Glomerular endothelial cell (primary cell): Measurements from ENCODE around the gene TMTC3. TPM values are rescaled to one million over a fixed set of nuclear protein-coding genes. Genes with fewer than 3 reads are reported as not detected.

Experiments
- DNase-seq: peaks from one replicate; pipeline ENCODE4 v3.0.0-alpha.2; 2011; ENCODE audit warnings: low read depth, low spot score; ENCODE audit errors: extremely low read depth
- total RNA-seq: library from RNA; depleted of rRNA; stranded (reverse); fragments of >200 nt; gene quantifications from 2 replicates; pipeline ENCODE4 v1.2.3, GENCODE V29; 2015

The TMTC3 gene
- total RNA-seq, 1 donor from 2014 or later = 31.2 TPM

DNA sequence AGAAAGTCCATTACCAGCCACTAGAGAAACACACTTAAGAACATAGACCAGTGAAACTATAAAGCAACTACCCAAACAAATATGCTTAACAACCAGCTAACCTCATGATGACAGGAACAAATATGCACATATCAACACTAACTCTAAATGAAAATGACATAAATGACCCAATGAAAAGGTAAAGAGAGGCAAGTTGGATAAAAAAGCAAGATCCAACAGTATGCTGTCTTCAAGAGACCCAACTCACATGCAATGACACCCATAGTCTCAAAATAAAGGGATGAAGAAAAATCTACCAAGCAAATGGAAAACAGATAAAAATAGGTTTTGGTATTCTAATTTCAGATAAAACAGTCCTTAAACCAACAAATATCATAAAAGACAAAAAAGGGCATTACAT, 77.8 kb downstream of the TMTC3 start:
- DNase-seq = no peak

DNA sequence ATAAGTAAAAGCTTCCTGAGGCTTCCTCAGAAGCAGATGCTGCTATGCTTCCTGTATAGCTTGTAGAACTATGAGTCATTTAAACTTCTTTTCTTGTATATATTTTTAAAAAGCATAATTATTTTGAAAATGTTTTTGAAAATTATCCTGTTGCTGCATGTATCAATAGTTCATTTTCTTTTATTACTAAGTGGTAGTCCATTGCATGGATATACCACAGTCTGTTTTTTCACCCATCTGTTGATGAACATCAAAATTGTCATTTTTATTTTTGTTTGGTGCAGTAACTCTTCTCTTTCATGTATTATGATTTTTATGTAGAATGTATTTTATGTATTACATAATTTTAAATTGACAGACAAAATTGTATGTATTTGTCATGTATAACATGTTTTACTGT, 81.4 kb downstream of the TMTC3 start:
- no peak for DNase-seq

DNA sequence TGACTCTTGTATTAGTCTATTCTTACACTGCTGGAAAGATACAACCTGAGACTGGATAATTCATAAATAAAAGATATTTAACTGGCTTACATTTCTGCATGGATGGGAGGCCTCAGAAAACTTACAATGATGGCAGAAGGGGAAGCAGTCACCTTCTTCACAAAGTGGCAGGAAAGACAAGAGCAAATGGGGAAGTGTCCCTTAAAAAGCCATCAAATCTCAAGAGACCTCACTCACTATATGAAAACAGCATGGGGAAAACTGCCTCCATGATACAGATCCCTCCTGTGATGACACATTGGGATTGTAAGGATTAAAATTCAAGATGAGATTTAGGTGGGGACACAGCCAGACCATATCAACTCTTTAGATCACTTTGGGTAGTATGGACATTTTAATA, 83.7 kb downstream of the TMTC3 start:
- no peak for DNase-seq

DNA sequence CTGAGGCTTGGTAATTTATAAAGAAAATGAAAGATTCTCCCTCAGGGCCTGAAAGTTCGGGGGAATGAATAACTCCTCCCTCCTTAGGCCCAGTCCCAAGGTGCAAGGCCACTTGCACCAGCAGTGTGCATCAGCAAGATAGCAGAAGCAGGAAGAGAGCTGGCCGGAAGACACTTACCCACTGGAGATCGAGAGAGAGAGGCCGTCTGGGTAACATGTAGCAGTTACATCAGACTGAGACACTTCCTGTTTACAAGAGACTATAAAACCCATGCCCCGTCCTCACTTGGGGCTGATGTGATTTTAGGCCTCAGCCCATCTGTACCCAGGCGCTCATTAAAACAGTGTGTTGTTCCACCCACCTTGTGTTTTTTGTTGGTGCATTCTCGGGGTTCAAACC, 85.2 kb downstream of the TMTC3 start:
- DNase-seq = no peak

DNA sequence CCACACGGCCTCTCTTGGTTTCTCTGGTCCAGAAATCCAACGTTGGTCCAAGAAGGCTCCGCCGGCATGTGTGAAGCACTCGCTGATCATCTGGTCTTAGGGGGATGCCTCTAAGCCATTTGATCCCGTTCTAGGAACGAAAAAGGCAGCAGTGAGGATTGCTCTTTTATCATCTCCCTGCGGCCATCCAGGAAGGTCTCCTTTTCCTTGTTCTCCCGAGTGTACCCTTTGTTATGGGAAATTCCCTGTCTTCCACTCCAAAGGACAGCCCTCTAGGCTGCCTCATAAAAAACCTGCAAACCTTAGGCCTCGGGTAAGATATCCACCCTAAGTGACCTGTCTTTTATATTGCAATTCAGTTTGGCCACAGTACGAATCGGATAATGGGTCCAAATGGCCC, 85.8 kb downstream of the TMTC3 start:
- DNase-seq = no peak

DNA sequence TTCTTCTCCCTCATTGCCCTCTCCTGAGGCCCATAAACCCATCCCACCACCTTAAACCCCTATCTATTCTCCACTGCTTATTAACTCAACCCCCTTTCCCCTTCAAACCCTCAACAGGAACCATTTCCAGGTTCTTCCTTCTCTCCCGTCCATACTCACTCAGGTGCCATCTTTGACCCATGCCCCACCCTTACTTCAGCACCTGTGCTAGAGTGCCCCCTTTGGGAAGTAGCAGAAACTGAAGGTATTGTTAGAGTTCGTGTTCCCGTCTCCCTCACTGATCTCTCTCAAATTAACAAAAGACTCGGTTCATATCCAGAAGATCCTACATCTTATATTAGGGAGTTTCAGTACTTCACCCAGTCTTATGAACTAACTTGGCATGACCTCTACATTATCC, 86.6 kb downstream of the TMTC3 start:
- DNase-seq = no peak

DNA sequence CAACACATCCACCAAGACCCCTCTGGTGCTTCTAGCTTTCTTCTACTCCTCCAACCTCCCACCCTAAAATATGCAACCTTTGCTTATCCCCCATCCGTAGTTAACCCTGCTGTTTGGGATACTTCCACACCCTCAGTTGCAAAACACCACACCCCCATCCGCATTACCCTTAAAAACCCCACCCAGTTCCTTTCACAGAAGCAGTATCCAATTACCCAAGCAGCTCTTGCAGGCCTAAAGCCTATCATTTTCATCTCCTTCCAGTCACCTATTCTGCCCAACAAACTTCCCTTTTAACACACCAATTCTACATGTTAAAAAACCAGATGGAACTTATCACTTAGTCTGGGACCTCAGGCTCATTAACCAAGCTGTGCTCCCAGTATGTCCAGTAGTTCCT, 88.2 kb downstream of the TMTC3 start:
- DNase-seq = no peak

DNA sequence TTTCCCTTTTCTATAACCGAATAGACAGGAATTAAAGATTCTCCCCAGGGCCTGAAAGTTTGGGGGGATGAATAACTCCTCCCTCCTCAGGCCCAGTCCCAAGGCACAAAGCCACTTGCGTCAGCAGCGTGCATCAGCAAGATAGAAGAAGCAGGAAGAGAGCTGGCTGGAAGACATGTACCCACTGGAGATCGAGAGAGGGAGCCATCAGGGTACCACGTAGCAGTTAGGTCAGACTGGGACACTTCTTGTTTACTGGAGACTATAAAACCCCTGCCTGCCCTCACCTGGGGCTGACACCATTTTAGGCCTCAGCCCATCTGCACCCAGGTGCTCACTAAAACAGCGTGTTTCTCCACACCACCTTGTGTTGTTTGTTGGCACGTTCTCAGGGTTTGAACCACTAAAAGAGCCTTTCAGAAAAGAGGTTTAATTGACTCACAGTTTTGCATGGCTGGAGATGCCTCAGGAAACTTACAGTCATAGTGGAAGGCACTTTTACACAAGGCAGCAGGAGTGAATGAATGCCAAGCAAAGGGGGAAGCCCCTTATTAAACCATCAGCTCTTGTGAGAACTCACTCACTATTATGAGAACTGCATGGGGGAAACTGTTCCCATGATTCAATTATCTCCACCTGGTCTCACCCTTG, 93.2 kb downstream of the TMTC3 start:
- DNase-seq = no peak

DNA sequence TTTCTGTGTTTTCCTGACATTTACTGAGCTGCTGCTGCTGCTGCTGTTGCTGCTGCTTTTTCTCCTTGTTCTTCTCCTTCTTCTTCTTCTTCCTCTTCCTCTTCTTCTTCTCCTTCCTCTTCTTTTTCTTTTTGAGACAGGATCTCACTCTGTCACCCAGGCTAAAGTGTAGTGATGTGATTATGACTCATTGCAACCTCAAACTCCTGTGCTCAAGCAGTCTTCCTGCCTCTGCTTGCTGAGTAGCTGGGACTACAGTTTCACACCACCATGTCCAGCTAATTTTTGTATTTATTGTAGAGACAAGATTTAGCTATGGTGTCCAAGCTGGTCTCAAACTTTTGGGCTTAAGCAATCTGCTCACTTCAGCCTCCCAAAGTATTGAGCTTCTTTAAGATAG, 95.8 kb downstream of the TMTC3 start:
- no peak for DNase-seq

DNA sequence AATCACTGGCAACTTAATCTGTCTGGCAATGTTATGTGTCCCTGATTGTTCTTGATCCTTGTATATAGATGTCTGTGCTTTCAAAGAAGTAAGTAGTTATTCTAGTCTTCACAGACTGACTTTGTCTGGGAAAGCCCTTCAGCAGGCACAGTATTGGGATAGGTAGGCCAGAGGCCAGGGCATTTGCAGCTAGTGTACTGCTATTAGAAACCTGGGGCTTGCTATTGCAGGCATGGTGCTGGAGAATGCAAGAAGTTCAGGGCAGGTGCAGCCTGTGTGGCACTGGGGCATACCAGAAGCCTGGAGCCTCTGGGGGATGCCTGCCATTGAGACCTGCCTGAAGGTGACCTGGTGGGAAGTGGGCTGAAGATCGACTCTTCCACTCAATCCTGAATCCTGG, 96.3 kb downstream of the TMTC3 start:
- DNase-seq = no peak

DNA sequence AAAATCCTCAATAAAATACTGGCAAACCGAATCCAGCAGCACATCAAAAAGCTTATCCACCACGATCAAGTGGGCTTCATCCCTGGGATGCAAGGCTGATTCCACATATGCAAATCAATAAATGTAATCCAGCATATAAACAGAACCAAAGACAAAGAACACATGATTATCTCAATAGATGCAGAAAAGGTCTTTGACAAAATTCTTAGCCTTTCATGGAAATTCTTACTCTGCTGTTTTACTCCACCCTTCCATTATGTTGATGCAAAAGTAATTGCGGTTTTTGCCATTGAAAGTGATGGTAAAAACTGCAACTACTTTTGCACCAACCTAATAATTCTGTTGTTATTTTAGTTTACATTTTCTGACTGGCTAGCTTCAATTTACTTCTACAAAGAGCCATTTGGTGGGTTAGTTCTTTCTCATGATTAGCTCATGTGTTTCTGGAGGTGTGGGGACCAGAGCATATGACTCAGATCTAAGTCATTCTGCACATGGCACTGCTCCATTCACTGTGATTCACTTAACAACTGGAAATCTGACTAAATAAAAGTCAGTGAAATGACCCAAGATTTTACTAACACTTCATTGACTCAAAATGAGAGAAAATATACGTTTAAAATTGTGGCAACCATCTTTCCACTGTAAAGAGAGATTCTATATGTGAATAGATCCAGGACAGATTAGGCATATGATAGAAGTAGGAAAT, 99.9 kb downstream of the TMTC3 start:
- peak; percentile 70 for DNase-seq

DNA sequence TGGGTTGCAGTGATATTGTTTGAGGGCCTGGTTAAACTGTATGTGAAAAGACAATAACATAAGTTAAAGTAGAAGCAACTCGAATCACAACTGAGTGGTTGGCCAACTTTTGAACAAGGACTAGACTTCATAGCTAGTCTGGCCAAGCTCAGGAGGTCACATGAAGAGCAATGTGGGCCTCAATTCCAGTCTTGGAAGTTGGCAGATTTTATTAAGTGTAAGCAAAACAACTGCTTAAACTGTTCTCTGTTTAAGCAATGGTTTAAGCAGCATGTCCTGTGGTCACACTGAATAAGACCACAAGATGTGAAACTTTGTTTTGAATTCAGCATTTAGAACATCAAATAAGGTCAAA, 100.4 kb downstream of the TMTC3 start:
- DNase-seq = no peak

DNA sequence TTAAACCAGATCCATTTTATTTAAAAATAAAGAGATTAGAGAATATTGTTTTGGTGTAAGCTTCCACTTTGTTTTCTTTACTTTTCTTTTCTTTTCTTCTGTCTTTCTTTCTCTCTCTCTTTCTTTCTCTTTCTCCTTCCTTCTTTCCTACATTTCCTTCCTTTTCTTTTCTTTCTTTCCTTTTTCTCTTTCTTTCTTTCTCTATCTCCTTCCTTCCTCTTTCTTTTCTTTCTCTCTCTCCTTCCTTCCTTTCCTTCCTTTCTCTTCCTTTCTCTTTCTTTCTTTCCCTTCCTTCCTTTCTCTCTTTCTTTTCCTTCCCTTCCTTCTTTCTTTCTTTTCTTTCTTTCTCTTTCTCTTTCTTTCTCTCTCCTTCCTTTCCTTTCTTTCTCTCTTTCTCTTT, 100.8 kb downstream of the TMTC3 start:
- no peak for DNase-seq

DNA sequence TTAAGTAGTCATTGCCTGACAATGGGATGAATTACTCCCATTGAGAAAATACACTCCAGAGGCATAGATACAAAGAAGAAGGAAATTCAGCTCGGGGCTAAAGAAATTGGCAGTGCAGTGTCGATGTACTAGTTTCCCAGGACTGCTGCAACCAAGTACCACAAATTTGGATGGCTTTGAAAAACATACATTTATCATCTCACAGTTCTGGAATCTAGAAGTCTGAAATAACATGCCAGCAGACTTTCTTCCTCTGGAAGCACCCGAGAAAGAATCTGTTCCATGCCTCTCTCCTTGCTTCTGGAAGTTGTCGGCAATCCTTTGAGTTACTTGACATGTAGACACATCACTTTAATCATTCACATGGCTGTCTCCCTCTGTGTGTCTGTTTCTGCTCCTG, 101.9 kb downstream of the TMTC3 start:
- no peak for DNase-seq

DNA sequence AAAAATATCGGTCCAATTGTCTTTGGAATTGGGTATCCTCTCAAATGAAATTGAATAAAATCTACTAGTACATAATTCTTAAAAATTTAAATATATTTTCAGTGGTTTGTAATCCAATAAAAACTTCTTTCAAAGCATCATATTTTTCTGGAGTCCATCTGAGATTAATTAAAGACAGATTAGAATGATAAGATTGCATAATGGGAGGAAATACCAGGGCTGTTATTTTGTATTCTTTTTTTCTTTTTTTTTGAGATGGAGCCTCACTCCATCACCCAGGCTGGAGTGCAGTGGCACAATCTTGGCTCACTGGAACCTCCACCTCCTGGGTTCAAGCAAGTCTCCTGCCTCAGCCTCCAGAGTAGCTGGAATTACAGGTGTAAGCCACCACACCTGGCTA, 103.8 kb downstream of the TMTC3 start:
- no peak for DNase-seq

DNA sequence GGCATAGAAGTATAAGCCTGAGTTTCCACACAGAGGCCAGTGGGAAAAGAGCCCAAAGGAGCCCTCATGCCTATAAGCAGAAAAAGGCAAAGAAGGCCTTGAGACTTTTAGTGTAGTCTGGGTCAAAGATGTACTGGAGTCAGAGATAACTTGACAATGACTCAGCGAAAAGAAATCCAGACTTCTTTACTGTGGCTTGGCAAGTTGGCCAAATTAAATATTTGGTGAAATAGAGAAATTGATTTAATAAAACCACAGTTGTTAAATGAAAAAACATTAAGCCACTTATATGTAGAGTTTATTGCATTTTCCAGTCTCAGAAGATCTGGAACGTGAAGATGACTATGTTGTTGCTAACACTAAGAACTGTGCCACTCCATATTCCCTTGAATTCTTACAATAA, 105.1 kb downstream of the TMTC3 start:
- DNase-seq = peak; percentile 18

DNA sequence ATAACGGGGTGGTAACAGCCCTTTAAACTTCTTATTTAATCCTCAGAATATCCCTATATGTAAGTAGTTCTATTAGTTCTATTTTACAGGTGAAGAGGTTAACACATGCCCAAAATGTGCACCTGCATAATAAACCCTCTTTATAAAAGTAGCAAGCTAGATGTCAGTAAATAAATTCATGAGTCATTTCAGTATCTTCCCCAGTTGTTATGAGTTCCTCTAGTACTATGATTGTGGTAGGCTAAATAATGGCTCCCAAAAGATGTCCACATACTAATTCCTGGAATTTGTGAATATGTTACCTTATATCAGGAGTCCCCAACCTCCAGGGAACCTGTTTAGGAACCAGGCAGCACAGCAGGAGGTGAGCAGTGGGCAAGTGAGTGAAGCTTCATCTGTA, 106.5 kb downstream of the TMTC3 start:
- no peak for DNase-seq

Other genes starting within 250 kb of the TMTC3 start
- 0.12 TPM in 1 of 2 replicates, not detected in the other for gene C12orf50, start 112.9 kb upstream of the TMTC3 start, total RNA-seq
- gene CEP290, start 219 bp upstream of the TMTC3 start, total RNA-seq = 15.8 and 19.0 TPM in 2 replicates